H1 (cell line): ENCODE data around the gene RELCH. TPM values are rescaled to one million over a fixed set of nuclear protein-coding genes. Genes with fewer than 3 reads are reported as not detected.

Source experiments
- CTCF ChIA-PET: fragments of 300-600 bp; sonication (Branson Sonifier 250); formaldehyde crosslinking; loops from one replicate; lab custom pipeline; 2021; ENCODE audit not compliant: partially characterized antibody; lab: Charles Lee
- POLR2A ChIA-PET: fragments of 300-600 bp; sonication (Branson Sonifier 250); formaldehyde crosslinking; loops from one replicate; lab custom pipeline; 2021; ENCODE audit warnings: inconsistent platforms; ENCODE audit not compliant: partially characterized antibody; lab: Charles Lee
- DNase-seq, 2 experiments: peaks; one replicate each; pipeline versions ENCODE4 v3.0.0 to v3.0.0-alpha.2; 2010 to 2022; ENCODE audit warnings: low spot score in 2 of 2, low read depth in 1 of 2, mixed read lengths in 1 of 2
- FAIRE-seq: peaks from 2 replicates; lab custom pipeline; 2011; peaks lifted over from hg19 to GRCh38; lab: Jason Lieb, UNC
- H2AFZ ChIP-seq: 2 replicates; pipeline ENCODE4 v1.8.1; 2012; ENCODE audit warnings: low read length, inconsistent platforms
- H2AK5ac ChIP-seq: 2 replicates; pipeline ENCODE4 v1.6.1; 2013; ENCODE audit warnings: low read depth, low read length
- H2BK120ac ChIP-seq: replicated peaks from 2 replicates; pipeline ENCODE3; 2013; ENCODE audit warnings: low read depth, low read length, inconsistent platforms
- H2BK12ac ChIP-seq: 2 replicates; pipeline ENCODE4 v1.6.1; 2013; ENCODE audit warnings: low read depth, low read length
- H2BK15ac ChIP-seq: 2 replicates; pipeline ENCODE4 v1.6.1; 2013; ENCODE audit warnings: low read length
- H2BK20ac ChIP-seq: 2 replicates; pipeline ENCODE4 v1.6.1; 2013; ENCODE audit warnings: low read length
- H2BK5ac ChIP-seq: 2 replicates; pipeline ENCODE4 v1.6.1; 2013; ENCODE audit warnings: low read depth, low read length
- H3K14ac ChIP-seq: 2 replicates; pipeline ENCODE4 v1.6.1; 2013; ENCODE audit warnings: inconsistent platforms; ENCODE audit not compliant: insufficient read length
- H3K18ac ChIP-seq: 2 replicates; pipeline ENCODE4 v1.6.1; 2013; ENCODE audit warnings: low read length; ENCODE audit errors: extremely low read depth
- H3K23ac ChIP-seq: 2 replicates; pipeline ENCODE4 v1.6.1; 2013; ENCODE audit warnings: inconsistent platforms; ENCODE audit not compliant: insufficient read length
- H3K23me2 ChIP-seq: 2 replicates; pipeline ENCODE4 v1.6.1; 2013; ENCODE audit warnings: low read depth, low read length
- H3K27ac ChIP-seq: 2 replicates; pipeline ENCODE4 v1.6.1; 2011; ENCODE audit warnings: low read depth, low read length, inconsistent platforms
- H3K27me3 ChIP-seq, 4 experiments: replicated peaks in 1 of 4; 1 replicate in 1 of 4; 2 replicates in 3 of 4; pipeline versions ENCODE4 v1.6.1 to v1.8.1; 2011 to 2013; ENCODE audit warnings: low read length in 3 of 4, mild to moderate bottlenecking in 3 of 4, inconsistent platforms in 2 of 4, mixed read lengths in 2 of 4, moderate library complexity in 1 of 4; ENCODE audit not compliant: control insufficient read depth in 3 of 4, insufficient read depth in 3 of 4; ENCODE audit errors: extremely low read depth in 1 of 4
- H3K36me3 ChIP-seq, 4 experiments: 2 replicates each; pipeline versions ENCODE4 v1.6.1 to v1.8.1; 2011 to 2013; ENCODE audit warnings: mild to moderate bottlenecking in 4 of 4, low read length in 3 of 4, moderate library complexity in 2 of 4, control low read depth in 1 of 4, inconsistent platforms in 1 of 4; ENCODE audit not compliant: insufficient read depth in 4 of 4, control insufficient read depth in 2 of 4
- H3K4ac ChIP-seq: replicated peaks from 2 replicates; pipeline ENCODE3; 2013; ENCODE audit warnings: low read length, low read depth, mixed read lengths, inconsistent platforms; ENCODE audit not compliant: insufficient read length
- H3K4me1 ChIP-seq, 4 experiments: replicated peaks in 1 of 4; 1 replicate in 1 of 4; 2 replicates in 3 of 4; pipeline versions ENCODE4 v1.6.1 to v1.8.1; 2011 to 2013; ENCODE audit warnings: low read length in 3 of 4, inconsistent platforms in 2 of 4, mixed read lengths in 1 of 4; ENCODE audit not compliant: insufficient read depth in 4 of 4, control insufficient read depth in 3 of 4
- H3K4me2 ChIP-seq, 2 experiments: 2 replicates each; pipeline versions ENCODE4 v1.6.1 to v1.8.1; 2011 to 2013; ENCODE audit warnings: low read depth in 2 of 2, low read length in 2 of 2, control low read depth in 1 of 2, inconsistent platforms in 1 of 2, mild to moderate bottlenecking in 1 of 2; ENCODE audit not compliant: insufficient read depth in 1 of 2
- H3K4me3 ChIP-seq, 4 experiments: fragments of 200-600, 300-600 bp in 1 of 4; sonication (generic), shearing (Covaris generic), sonication (Bioruptor Twin) in 1 of 4; 2 replicates each; pipeline versions ENCODE4 v1.5.1 to v1.8.1; 2011 to 2016; ENCODE audit warnings: low read length in 4 of 4, low read depth in 3 of 4, control low read depth in 2 of 4, inconsistent platforms in 2 of 4, mild to moderate bottlenecking in 2 of 4, mixed read lengths in 1 of 4, moderate library complexity in 1 of 4; ENCODE audit not compliant: insufficient read depth in 2 of 4; ENCODE audit errors: extremely low read depth in 1 of 4
- H3K56ac ChIP-seq: replicated peaks from 2 replicates; pipeline ENCODE3; 2013; ENCODE audit warnings: low read depth, mild to moderate bottlenecking, mixed read lengths, low read length, inconsistent platforms; ENCODE audit not compliant: insufficient read length
- H3K79me1 ChIP-seq: 2 replicates; pipeline ENCODE4 v1.6.1; 2013; ENCODE audit warnings: low read depth, low read length, control low read depth
- H3K79me2 ChIP-seq, 2 experiments: 2 replicates each; pipeline versions ENCODE4 v1.6.1 to v1.8.1; 2012 to 2013; ENCODE audit warnings: low read length in 2 of 2, mild to moderate bottlenecking in 2 of 2, inconsistent platforms in 1 of 2; ENCODE audit not compliant: insufficient read depth in 2 of 2, control insufficient read depth in 1 of 2
- H3K9ac ChIP-seq, 4 experiments: replicated peaks in 1 of 4; 1 replicate in 1 of 4; 2 replicates in 3 of 4; pipeline versions ENCODE4 v1.6.1 to v1.8.1; 2011 to 2013; ENCODE audit warnings: low read depth in 3 of 4, low read length in 3 of 4, control low read depth in 2 of 4, mild to moderate bottlenecking in 2 of 4, moderate library complexity in 2 of 4, inconsistent platforms in 1 of 4; ENCODE audit errors: extremely low read depth in 1 of 4
- H3K9me3 ChIP-seq, 2 experiments: 2 replicates each; pipeline versions ENCODE4 v1.6.1 to v1.8.1; 2012 to 2013; ENCODE audit warnings: mild to moderate bottlenecking in 2 of 2, moderate library complexity in 2 of 2, control low read depth in 1 of 2, inconsistent platforms in 1 of 2, low read depth in 1 of 2, low read length in 1 of 2, mixed read lengths in 1 of 2; ENCODE audit not compliant: insufficient read depth in 2 of 2
- H4K20me1 ChIP-seq, 2 experiments: replicated peaks in 1 of 2; 2 replicates each; pipeline versions ENCODE3 to v1.8.1; 2011 to 2013; ENCODE audit warnings: inconsistent platforms in 2 of 2, low read length in 2 of 2, mild to moderate bottlenecking in 1 of 2; ENCODE audit not compliant: insufficient read depth in 2 of 2, control insufficient read depth in 1 of 2
- H4K5ac ChIP-seq: 2 replicates; pipeline ENCODE4 v1.6.1; 2013; ENCODE audit warnings: low read length, low read depth, mixed read lengths, inconsistent platforms; ENCODE audit not compliant: insufficient read length
- H4K8ac ChIP-seq: 2 replicates; pipeline ENCODE4 v1.8.0; 2013; ENCODE audit warnings: mild to moderate bottlenecking, moderate library complexity, low read length, inconsistent platforms; ENCODE audit not compliant: insufficient read depth; ENCODE audit errors: extremely low read depth
- H4K91ac ChIP-seq: replicated peaks from 2 replicates; pipeline ENCODE3; 2013; ENCODE audit warnings: low read length, mixed read lengths, inconsistent platforms; ENCODE audit not compliant: insufficient read length
- ASH2L ChIP-seq: fragments of 200-600, 300-600 bp; sonication (generic); IDR thresholded peaks from one replicate; pipeline ENCODE4 v1.7.1; 2017; ENCODE audit warnings: low read length
- CBX8 ChIP-seq: fragments of 300-800, 300-1000 bp; sonication (generic); IDR thresholded peaks from 2 replicates; pipeline ENCODE4 v1.7.1; 2016; ENCODE audit warnings: low read depth, low read length, borderline replicate concordance
- EP300 ChIP-seq, 2 experiments: IDR thresholded peaks; 1 replicate in 1 of 2; 2 replicates in 1 of 2; pipeline ENCODE4 v1.6.1; 2011 to 2012; ENCODE audit warnings: low read depth in 2 of 2, low read length in 2 of 2, mild to moderate bottlenecking in 2 of 2, borderline replicate concordance in 1 of 2, inconsistent platforms in 1 of 2, moderate library complexity in 1 of 2
- HDAC2 ChIP-seq, 2 experiments: fragments of 300-600 bp in 1 of 2; sonication (generic) in 1 of 2; IDR thresholded peaks; 2 replicates each; pipeline ENCODE4 v1.6.1; 2011 to 2012; ENCODE audit warnings: low read depth in 2 of 2, low read length in 2 of 2, mild to moderate bottlenecking in 2 of 2, moderate library complexity in 2 of 2, borderline replicate concordance in 1 of 2, inconsistent platforms in 1 of 2
- KDM4A ChIP-seq: IDR thresholded peaks from one replicate; pipeline ENCODE4 v1.7.1; 2012; ENCODE audit warnings: low read depth, mild to moderate bottlenecking, moderate library complexity, low read length, inconsistent platforms; ENCODE audit not compliant: severe bottlenecking
- KDM5A ChIP-seq: fragments of 200-600 bp; IDR thresholded peaks from 2 replicates; pipeline ENCODE4 v1.7.1; 2012; ENCODE audit warnings: mild to moderate bottlenecking, low read length, inconsistent platforms, mixed read lengths
- NANOG ChIP-seq: IDR thresholded peaks from 2 replicates; pipeline ENCODE4 v1.6.1; 2011; ENCODE audit warnings: low read length, low read depth, mild to moderate bottlenecking, inconsistent platforms; ENCODE audit not compliant: insufficient read depth, poor library complexity, severe bottlenecking
- NRF1 ChIP-seq: IDR thresholded peaks from 2 replicates; pipeline ENCODE4 v1.6.1; 2011; ENCODE audit warnings: mild to moderate bottlenecking, low read depth, low read length, improper control_type of control experiment
- POU5F1 ChIP-seq: IDR thresholded peaks from 2 replicates; pipeline ENCODE4 v1.6.1; 2011; ENCODE audit warnings: low read depth, mild to moderate bottlenecking, low read length, moderate library complexity
- SAP30 ChIP-seq: fragments of 300-600 bp; sonication (generic); IDR thresholded peaks from 2 replicates; pipeline ENCODE4 v1.7.1; 2012; ENCODE audit warnings: low read length, moderate library complexity, mild to moderate bottlenecking, inconsistent platforms; ENCODE audit not compliant: insufficient read depth, insufficient replicate concordance
- SRF ChIP-seq: IDR thresholded peaks from 2 replicates; pipeline ENCODE4 v1.6.1; 2011; ENCODE audit warnings: mild to moderate bottlenecking, low read depth, low read length, moderate library complexity
- TBP ChIP-seq: IDR thresholded peaks from 2 replicates; pipeline ENCODE4 v1.6.1; 2011; ENCODE audit warnings: low read depth, low read length, improper control_type of control experiment
- TCF12 ChIP-seq: IDR thresholded peaks from 2 replicates; pipeline ENCODE4 v1.6.1; 2011; ENCODE audit warnings: low read depth, mild to moderate bottlenecking, low read length
- TEAD4 ChIP-seq: IDR thresholded peaks from 2 replicates; pipeline ENCODE4 v1.6.1; 2012; ENCODE audit warnings: low read depth, low read length, inconsistent platforms, mixed read lengths
- ZNF274 ChIP-seq: IDR thresholded peaks from 2 replicates; pipeline ENCODE4 v1.7.0; 2012; ENCODE audit warnings: low read length, borderline replicate concordance; ENCODE audit errors: extremely low read depth
- polyA plus RNA-seq, 7 experiments: library from polyadenylated mRNA; depleted of rRNA in 3 of 7; stranded (reverse) in 5 of 7; unstranded in 2 of 7; fragments of >200 nt in 5 of 7; fragments of 200-250 nt in 2 of 7; gene quantifications; 1 replicate in 5 of 7; 2 replicates in 1 of 7; 4 replicates in 1 of 7; pipeline versions ENCODE4 v1.2.1 to v1.2.3, GENCODE V29; 2011 to 2013; ENCODE audit warnings: missing spikeins in 2 of 7, mixed read lengths in 2 of 7
- total RNA-seq: library from RNA; stranded (reverse); fragmentation: NEBNext Ultra II Directional; extraction: Animal tissue kit (Norgen Biotek cat#: 25700); gene quantifications from 2 replicates; pipeline ENCODE4 v1.2.1, GENCODE V29; 2021

Gene RELCH
- total and polyA plus RNA-seq, 2 of the 8 experiments (the other 6 are each of a cell fraction or from before 2014, with no cell fraction given): 7.3 to 26.9 TPM

DNA sequence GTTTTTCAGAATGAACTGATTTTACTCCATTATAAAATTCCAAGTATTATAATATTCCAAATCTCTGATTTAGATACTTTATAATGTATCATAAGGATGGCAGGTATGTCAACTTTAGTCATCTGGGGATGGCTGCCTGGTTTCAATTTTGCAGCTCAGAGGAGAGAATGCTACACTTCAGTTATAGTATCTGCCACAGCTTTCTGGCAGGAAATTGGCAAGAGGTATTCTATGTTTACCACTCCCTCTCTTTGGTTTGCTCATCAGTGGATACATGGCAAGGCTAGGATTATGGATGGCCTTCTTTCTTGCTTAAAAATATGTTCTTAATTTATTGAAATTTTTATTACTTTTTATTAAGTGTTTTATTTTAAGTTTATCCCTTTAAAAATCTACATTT, 71.0 kb downstream of the RELCH start:
- no peak overlapping the region for H2BK15ac ChIP-seq
- no peak overlapping the region for H2BK20ac ChIP-seq
- H3K18ac ChIP-seq: no peak overlapping the region
- ChIA-PET POLR2A (no interaction called here), CTCF (interaction anchor here (0.7 to 3.6 kb wide), 2 partner anchors 9 to 48 kb away, joined by 4 to 16 read pairs; no protein-coding TSS in a partner anchor)
- no peak overlapping the region for H3K4ac ChIP-seq
- no peak overlapping the region for H3K4me3 ChIP-seq
- no peak for FAIRE-seq
- H3K4me2 ChIP-seq: no peak overlapping the region
- no peaks in the 10 kb centered on the region for H3K4me1 ChIP-seq
- no peaks in the 10 kb centered on the region for H3K79me2 ChIP-seq
- no peak overlapping the region for H2BK12ac ChIP-seq
- no peaks in the 10 kb centered on the region for H4K20me1 ChIP-seq
- H2BK5ac ChIP-seq: no peak overlapping the region
- no peak overlapping the region for H3K23ac ChIP-seq
- no peak overlapping the region for H2AK5ac ChIP-seq
- no peak overlapping the region for H3K14ac ChIP-seq
- H3K79me1 ChIP-seq: no peaks in the 10 kb centered on the region
- H2AFZ ChIP-seq: no peak overlapping the region
- peaks cover 0 to 53% (median 12%) of the 10 kb centered on the region in 4 experiments; a peak in 6 of 8 replicates for H3K36me3 ChIP-seq
- no peak overlapping the region for H3K27ac ChIP-seq
- no peak overlapping the region for H3K9ac ChIP-seq
- H4K91ac ChIP-seq: no peak overlapping the region
- no peak overlapping the region for H3K56ac ChIP-seq
- H4K5ac ChIP-seq: no peak overlapping the region
- no peaks in the 10 kb centered on the region for H3K23me2 ChIP-seq
- no peak overlapping the region for H4K8ac ChIP-seq
- H3K27me3 ChIP-seq: no peaks in the 10 kb centered on the region
- no peak for DNase-seq
- H2BK120ac ChIP-seq: no peak overlapping the region
- no peaks in the 10 kb centered on the region for H3K9me3 ChIP-seq
- no peak for TF ChIP-seq SAP30
- no peak for TF ChIP-seq HDAC2 (IDR thresholded peaks at IDR 0.05; ENCODE audit: borderline replicate concordance in 1 of 2, low read depth in 2 of 2, low read length in 2 of 2)
- no peak for TF ChIP-seq TEAD4
- TF ChIP-seq SRF: no peak
- no peak for TF ChIP-seq ASH2L
- no peak for TF ChIP-seq KDM5A
- TF ChIP-seq TCF12: no peak
- TF ChIP-seq EP300 (IDR thresholded peaks at IDR 0.05; ENCODE audit: borderline replicate concordance in 1 of 2, low read depth in 2 of 2, low read length in 2 of 2): no peak
- TF ChIP-seq KDM4A: no peak
- TF ChIP-seq TBP: no peak
- no peak for TF ChIP-seq ZNF274
- no peak for TF ChIP-seq CBX8
- no peak for TF ChIP-seq NANOG
- no peak for TF ChIP-seq NRF1
- TF ChIP-seq POU5F1: no peak
